HG03175 (cell line): Measurements from ENCODE around the gene ZNF470.

ENCODE experiments used
- ATAC-seq: cut with Tn5 transposase; IDR thresholded peaks from one replicate; pipeline ENCODE4 v1.9.1; 2021; ENCODE audit warnings: mild to moderate bottlenecking, moderate library complexity; ENCODE audit not compliant: unreplicated experiment

Gene ZNF470

GRCh38 chr19:56567274-56568120 lies at the start of gene ZNF470:
ZNF470 (plus strand) TSS chr19:56567468; CDS start chr19:56570312, 2,844 bp downstream.
- peak; percentile 97 for ATAC-seq

GRCh38 chr19:56525214-56525860 lies 41.9 kb upstream of the ZNF470 start:
- ATAC-seq = no peak

GRCh38 chr19:56537442-56537841 lies 29.8 kb upstream of the ZNF470 start:
- no peak for ATAC-seq

- peak; percentile 68 for ATAC-seq
Observed at GRCh38 chr19:56538254-56538760, 29.0 kb upstream of the ZNF470 start.

- ATAC-seq = no peak
Observed at GRCh38 chr19:56538761-56539263, 28.5 kb upstream of the ZNF470 start, which contains the start of gene ZFP28. ZFP28 (plus strand) TSS chr19:56538948; CDS start chr19:56539019, 71 bp downstream.

GRCh38 chr19:56543776-56544175 lies 23.5 kb upstream of the ZNF470 start:
- no peak for ATAC-seq

GRCh38 chr19:56547535-56547934 lies 19.7 kb upstream of the ZNF470 start:
- ATAC-seq = no peak

GRCh38 chr19:56554272-56554869 lies 12.9 kb upstream of the ZNF470 start:
- ATAC-seq = no peak

- no peak for ATAC-seq
Observed at GRCh38 chr19:56562766-56563165, 4.5 kb upstream of the ZNF470 start.

- peak; percentile 29 for ATAC-seq
Observed at GRCh38 chr19:56566904-56567273, 379 bp upstream of the ZNF470 start.

- ATAC-seq = no peak
Observed at GRCh38 chr19:56572589-56572988, 5.3 kb downstream of the ZNF470 start.

GRCh38 chr19:56573914-56574313 lies 6.6 kb downstream of the ZNF470 start:
- ATAC-seq = no peak

- ATAC-seq = no peak
Observed at GRCh38 chr19:56577719-56578602, 10.7 kb downstream of the ZNF470 start.

- ATAC-seq = no peak
Observed at GRCh38 chr19:56594446-56594782, 27.1 kb downstream of the ZNF470 start.

GRCh38 chr19:56594783-56595547 lies 27.7 kb downstream of the ZNF470 start, which contains the start of gene ZNF71:
ZNF71 (plus strand) TSS chr19:56595302; CDS start chr19:56601559, 6,257 bp downstream.
- peak; percentile 96 for ATAC-seq

- no peak for ATAC-seq
Observed at GRCh38 chr19:56595548-56595899, 28.3 kb downstream of the ZNF470 start.

GRCh38 chr19:56596676-56597075 lies 29.4 kb downstream of the ZNF470 start:
- ATAC-seq = no peak

- ATAC-seq = no peak
Observed at GRCh38 chr19:56597696-56598095, 30.4 kb downstream of the ZNF470 start.

- no peak for ATAC-seq
Observed at GRCh38 chr19:56601375-56601774, 34.1 kb downstream of the ZNF470 start.

GRCh38 chr19:56603829-56604228 lies 36.6 kb downstream of the ZNF470 start:
- no peak for ATAC-seq
